Rectal smooth muscle tissue (tissue), 1 donor: Measurements from ENCODE around the gene CCR5.
"Not testable (repeated sequence)": the region's sequence is repeated elsewhere in the genome, so short reads cannot be mapped to it uniquely, and the experiment has no call there.

Source experiments
- H3K27ac ChIP-seq: one replicate; pipeline ENCODE4 v1.7.0; 2013; ENCODE audit warnings: low read depth, low read length, inconsistent platforms
- H3K27me3 ChIP-seq: one replicate; pipeline ENCODE4 v1.7.0; 2013; ENCODE audit warnings: low read length; ENCODE audit not compliant: control insufficient read depth, insufficient read depth
- H3K36me3 ChIP-seq: one replicate; pipeline ENCODE4 v1.7.0; 2013; ENCODE audit warnings: low read length; ENCODE audit not compliant: control insufficient read depth, insufficient read depth
- H3K4me1 ChIP-seq: one replicate; pipeline ENCODE4 v1.7.0; 2013; ENCODE audit warnings: low read length; ENCODE audit not compliant: control insufficient read depth, insufficient read depth
- H3K4me3 ChIP-seq: one replicate; pipeline ENCODE4 v1.7.0; 2013; ENCODE audit warnings: low read length
- H3K9ac ChIP-seq: one replicate; pipeline ENCODE4 v1.7.0; 2013; ENCODE audit warnings: low read length

The CCR5 gene

GRCh38 chr3:46370839-46371518 is at the start of gene CCR5:
Gene CCR5, plus strand, starts transcription at chr3:46370946. Its CDS starts 1,957 bp downstream, at chr3:46372903.
- Histone ChIP-seq H3K27me3 (no peaks in the 10 kb centered on the region), H3K36me3 (no peaks in the 10 kb centered on the region), H3K4me1 (no peaks in the 10 kb centered on the region), H3K4me3 (no peak within 1 kb of the TSS), H3K9ac (no peak within 1 kb of the TSS), H3K27ac (no peak within 1 kb of the TSS)

GRCh38 chr3:46321461-46322104 is 49.2 kb upstream of the CCR5 start:
- Histone ChIP-seq H3K27me3 (no peaks in the 10 kb centered on the region), H3K9ac (no peak overlapping the region), H3K36me3 (no peaks in the 10 kb centered on the region), H3K4me1 (no peaks in the 10 kb centered on the region), H3K4me3 (no peak overlapping the region), H3K27ac (no peak overlapping the region)

- Histone ChIP-seq H3K27me3 (no peaks in the 10 kb centered on the region), H3K27ac (no peak overlapping the region), H3K4me1 (no peaks in the 10 kb centered on the region), H3K4me3 (no peak overlapping the region), H3K9ac (no peak overlapping the region), H3K36me3 (no peaks in the 10 kb centered on the region)
Observed at GRCh38 chr3:46324036-46324435, 46.7 kb upstream of the CCR5 start.

GRCh38 chr3:46325645-46326300 is 45.0 kb upstream of the CCR5 start:
- no peak overlapping the region for H3K27ac ChIP-seq
- no peak overlapping the region for H3K4me3 ChIP-seq
- no peaks in the 10 kb centered on the region for H3K4me1 ChIP-seq
- no peaks in the 10 kb centered on the region for H3K36me3 ChIP-seq
- H3K9ac ChIP-seq = no peak overlapping the region
- H3K27me3 ChIP-seq = no peaks in the 10 kb centered on the region

GRCh38 chr3:46330676-46331075 is 40.1 kb upstream of the CCR5 start:
- H3K9ac ChIP-seq, H3K36me3 ChIP-seq, H3K27me3 ChIP-seq, H3K27ac ChIP-seq, H3K4me3 ChIP-seq, H3K4me1 ChIP-seq: not testable (repeated sequence)

GRCh38 chr3:46334741-46335478 is 35.8 kb upstream of the CCR5 start:
- Histone ChIP-seq H3K9ac (no peak overlapping the region), H3K4me1 (no peaks in the 10 kb centered on the region), H3K36me3 (no peaks in the 10 kb centered on the region), H3K27ac (no peak overlapping the region), H3K27me3 (no peaks in the 10 kb centered on the region), H3K4me3 (no peak overlapping the region)

GRCh38 chr3:46335541-46335940 is 35.2 kb upstream of the CCR5 start:
- H3K4me1 ChIP-seq = no peaks in the 10 kb centered on the region
- no peaks in the 10 kb centered on the region for H3K27me3 ChIP-seq
- H3K36me3 ChIP-seq = no peaks in the 10 kb centered on the region

GRCh38 chr3:46337911-46338310 is 32.8 kb upstream of the CCR5 start:
- Histone ChIP-seq H3K4me1 (no peaks in the 10 kb centered on the region), H3K27ac (no peak overlapping the region), H3K4me3 (no peak overlapping the region), H3K36me3 (no peaks in the 10 kb centered on the region), H3K27me3 (no peaks in the 10 kb centered on the region), H3K9ac (no peak overlapping the region)

More at GRCh38 chr3:46335541-46335940, 35.2 kb upstream of the CCR5 start:
- H3K4me3 ChIP-seq = no peak overlapping the region
- no peak overlapping the region for H3K27ac ChIP-seq
- no peak overlapping the region for H3K9ac ChIP-seq

GRCh38 chr3:46338840-46339239 is 31.9 kb upstream of the CCR5 start:
- Histone ChIP-seq H3K27ac (no peak overlapping the region), H3K4me3 (no peak overlapping the region), H3K9ac (no peak overlapping the region), H3K27me3 (no peaks in the 10 kb centered on the region), H3K4me1 (no peaks in the 10 kb centered on the region), H3K36me3 (no peaks in the 10 kb centered on the region)

- Histone ChIP-seq H3K4me1 (no peaks in the 10 kb centered on the region), H3K27ac (no peak overlapping the region), H3K4me3 (no peak overlapping the region), H3K9ac (no peak overlapping the region), H3K27me3 (no peaks in the 10 kb centered on the region), H3K36me3 (no peaks in the 10 kb centered on the region)
Observed at GRCh38 chr3:46344476-46344875, 26.3 kb upstream of the CCR5 start.

GRCh38 chr3:46348823-46349482 is 21.8 kb upstream of the CCR5 start:
- Histone ChIP-seq H3K4me3 (no peak overlapping the region), H3K9ac (no peak overlapping the region), H3K27me3 (no peaks in the 10 kb centered on the region), H3K4me1 (no peaks in the 10 kb centered on the region), H3K27ac (no peak overlapping the region), H3K36me3 (no peaks in the 10 kb centered on the region)
